ENCODE measurements around the gene CST6.

DNA sequence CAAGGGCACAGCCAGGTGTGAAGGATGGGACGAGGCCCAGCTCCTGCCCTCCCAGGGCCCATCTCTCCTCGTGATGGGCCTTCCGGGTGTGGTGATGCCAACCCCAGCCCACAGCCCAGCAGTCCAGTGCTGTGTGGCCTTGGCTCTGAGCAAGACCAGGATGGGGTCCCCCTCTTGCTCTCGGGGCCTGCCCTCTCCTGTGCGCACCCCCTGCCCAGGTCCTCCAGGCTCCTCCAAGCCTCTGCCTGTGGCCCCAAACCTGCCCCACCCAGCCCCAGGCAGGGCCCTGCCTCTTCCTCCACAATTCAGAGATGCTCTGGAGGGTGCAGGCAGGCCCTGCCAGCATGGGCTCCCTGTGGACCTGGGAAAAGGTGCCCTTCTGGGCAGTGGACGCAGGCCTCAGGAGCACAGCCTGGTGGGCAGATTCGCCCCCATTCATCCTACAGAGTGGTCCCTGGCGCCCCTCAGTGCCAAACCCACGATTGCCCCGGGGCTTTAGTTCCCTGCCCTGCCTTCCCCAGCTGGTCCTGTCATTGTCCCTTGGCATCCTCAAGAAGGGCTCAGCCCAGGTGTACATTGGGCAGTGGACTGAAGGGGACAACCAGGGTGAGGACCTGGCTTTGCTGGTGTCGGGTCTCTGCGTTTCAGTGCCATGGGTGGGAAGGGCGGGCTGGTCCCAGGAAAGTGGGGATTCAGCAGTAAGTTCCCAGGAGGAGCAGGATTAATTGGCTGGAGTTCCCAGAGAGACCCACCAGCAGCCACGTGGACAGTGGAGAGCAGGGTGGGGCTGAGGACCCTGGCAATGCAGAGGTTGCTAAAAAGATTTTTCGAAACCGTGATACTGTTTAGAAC, 29.6 kb upstream of the CST6 start:
- TF ChIP-seq, protein P1, sequence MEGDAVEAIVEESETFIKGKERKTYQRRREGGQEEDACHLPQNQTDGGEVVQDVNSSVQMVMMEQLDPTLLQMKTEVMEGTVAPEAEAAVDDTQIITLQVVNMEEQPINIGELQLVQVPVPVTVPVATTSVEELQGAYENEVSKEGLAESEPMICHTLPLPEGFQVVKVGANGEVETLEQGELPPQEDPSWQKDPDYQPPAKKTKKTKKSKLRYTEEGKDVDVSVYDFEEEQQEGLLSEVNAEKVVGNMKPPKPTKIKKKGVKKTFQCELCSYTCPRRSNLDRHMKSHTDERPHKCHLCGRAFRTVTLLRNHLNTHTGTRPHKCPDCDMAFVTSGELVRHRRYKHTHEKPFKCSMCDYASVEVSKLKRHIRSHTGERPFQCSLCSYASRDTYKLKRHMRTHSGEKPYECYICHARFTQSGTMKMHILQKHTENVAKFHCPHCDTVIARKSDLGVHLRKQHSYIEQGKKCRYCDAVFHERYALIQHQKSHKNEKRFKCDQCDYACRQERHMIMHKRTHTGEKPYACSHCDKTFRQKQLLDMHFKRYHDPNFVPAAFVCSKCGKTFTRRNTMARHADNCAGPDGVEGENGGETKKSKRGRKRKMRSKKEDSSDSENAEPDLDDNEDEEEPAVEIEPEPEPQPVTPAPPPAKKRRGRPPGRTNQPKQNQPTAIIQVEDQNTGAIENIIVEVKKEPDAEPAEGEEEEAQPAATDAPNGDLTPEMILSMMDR (IDR thresholded peaks at IDR 0.05): no peak
- TF ChIP-seq POLR2A (IDR thresholded peaks at IDR 0.05): no peak

Data from lower leg skin (tissue), 3 donors.